Stimulated activated CD8-positive, alpha-beta memory T cell treated with anti-CD3 and anti-CD28 coated beads, Interleukin-4, amount 100 ng/mL, for 1 hour (primary cell): ENCODE measurements around the gene PSMD2.

Experiments used
- DNase-seq, 2 donors: peaks; one replicate each; pipeline ENCODE4 v3.0.0-alpha.2; 2020; ENCODE audit warnings: low read depth in 2 of 2, low spot score in 1 of 2

The PSMD2 gene

GRCh38 chr3:184354121-184354728 lies 55.2 kb downstream of the PSMD2 start:
- DNase-seq = peak in 1 of 2 donors; percentile 51

GRCh38 chr3:184354754-184355153 lies 55.7 kb downstream of the PSMD2 start:
- DNase-seq = no peak

GRCh38 chr3:184355261-184356040 lies 56.4 kb downstream of the PSMD2 start:
- no peak for DNase-seq

- no peak for DNase-seq
Observed at GRCh38 chr3:184357248-184358123, 58.4 kb downstream of the PSMD2 start.

GRCh38 chr3:184358124-184358767 lies 59.2 kb downstream of the PSMD2 start:
- no peak for DNase-seq
